ENCODE results near the gene DCAF15. TPM values are rescaled to one million over a fixed set of nuclear protein-coding genes. Genes with fewer than 3 reads are reported as not detected.

The DCAF15 gene
- total RNA-seq, 3 donors from 2014 or later (not counting 1 experiment from before 2014, with no cell fraction given) = 121 to 149 (median 124) TPM

GRCh38 chr19:13946414-13946813 is 5.9 kb upstream of the DCAF15 start:
- no peaks in the 10 kb centered on the region for H3K4me1 ChIP-seq (ENCODE audit: control insufficient read depth, insufficient read depth, low read length)
- Mint-ChIP-seq H3K4me3 (no peak overlapping the region), H3K27me3 (ENCODE audit: low read depth in 2 of 2) (no peaks in the 10 kb centered on the region), H3K36me3 (no peaks in the 10 kb centered on the region), H3K9me3 (no peaks in the 10 kb centered on the region), H3K27ac (no peak overlapping the region), H3K4me1 (no peaks in the 10 kb centered on the region)
- DNase-seq (no peak), ATAC-seq (no peak)
- no peaks in the 10 kb centered on the region for H3K36me3 ChIP-seq (ENCODE audit: control insufficient read depth, insufficient read depth, low read length)
- WGBS (ENCODE audit: insufficient coverage) = 95% methylated on average over 4 of the region's 4 CpGs
- H3K9me3 ChIP-seq (ENCODE audit: control insufficient read depth, insufficient read depth, low read length) = no peaks in the 10 kb centered on the region
- H3K27ac ChIP-seq (ENCODE audit: low read length) = no peak overlapping the region
- no peak overlapping the region for H3K4me3 ChIP-seq (ENCODE audit: low read length)
- TF ChIP-seq CTCF (IDR thresholded peaks at IDR 0.05) = no peak
- H3K27me3 ChIP-seq (ENCODE audit: control insufficient read depth, insufficient read depth, low read length) = no peaks in the 10 kb centered on the region
- intact Hi-C loops (cut with micrococcal nuclease) = no loop called here

GRCh38 chr19:13951043-13951442 is 1.3 kb upstream of the DCAF15 start:
- H3K9me3 ChIP-seq (ENCODE audit: control insufficient read depth, insufficient read depth, low read length) = no peaks in the 10 kb centered on the region
- ATAC-seq (no peak), DNase-seq (no peak)
- TF ChIP-seq CTCF (IDR thresholded peaks at IDR 0.05) = no peak
- peaks cover 11% of the 10 kb centered on the region for H3K36me3 ChIP-seq (ENCODE audit: control insufficient read depth, insufficient read depth, low read length)
- no peaks in the 10 kb centered on the region for H3K36me3 Mint-ChIP-seq
- no peak overlapping the region for H3K27ac Mint-ChIP-seq
- H3K27me3 Mint-ChIP-seq (ENCODE audit: low read depth in 2 of 2) = no peaks in the 10 kb centered on the region
- WGBS (ENCODE audit: insufficient coverage) = 86% methylated on average over 1 of the region's 2 CpGs
- peaks cover 7 to 27% of the 10 kb centered on the region in 2 donors for H3K4me1 Mint-ChIP-seq
- H3K27ac ChIP-seq (ENCODE audit: low read length) = no peak overlapping the region
- H3K9me3 Mint-ChIP-seq = no peaks in the 10 kb centered on the region
- intact Hi-C loops (cut with micrococcal nuclease) = loop anchor here (10.0 kb wide), 1 partner anchor 66 kb away; no protein-coding TSS in a partner anchor
- no peak overlapping the region for H3K4me3 ChIP-seq (ENCODE audit: low read length)
- no peak overlapping the region for H3K4me3 Mint-ChIP-seq
- H3K27me3 ChIP-seq (ENCODE audit: control insufficient read depth, insufficient read depth, low read length) = no peaks in the 10 kb centered on the region
- peaks cover 24% of the 10 kb centered on the region for H3K4me1 ChIP-seq (ENCODE audit: control insufficient read depth, insufficient read depth, low read length)

- H3K4me1 ChIP-seq (ENCODE audit: control insufficient read depth, insufficient read depth, low read length) = peaks cover 24% of the 10 kb centered on the region
- TF ChIP-seq CTCF (IDR thresholded peaks at IDR 0.05) = no peak
- H3K9me3 Mint-ChIP-seq = no peaks in the 10 kb centered on the region
- peaks cover 7 to 27% of the 10 kb centered on the region in 2 donors for H3K4me1 Mint-ChIP-seq
- no peaks in the 10 kb centered on the region for H3K27me3 ChIP-seq (ENCODE audit: control insufficient read depth, insufficient read depth, low read length)
- H3K4me3 Mint-ChIP-seq = peak overlapping the region; percentile 98
- WGBS (ENCODE audit: insufficient coverage) = 13% methylated on average over 20 of the region's 20 CpGs
- peak overlapping the region; percentile 95 to 97 for H3K27ac Mint-ChIP-seq
- no peaks in the 10 kb centered on the region for H3K27me3 Mint-ChIP-seq (ENCODE audit: low read depth in 2 of 2)
- H3K36me3 Mint-ChIP-seq = no peaks in the 10 kb centered on the region
- no peak for ATAC-seq
- H3K9me3 ChIP-seq (ENCODE audit: control insufficient read depth, insufficient read depth, low read length) = no peaks in the 10 kb centered on the region
- no peak for DNase-seq
- H3K27ac ChIP-seq (ENCODE audit: low read length) = peak overlapping the region; percentile 42
- peak overlapping the region; percentile 28 for H3K4me3 ChIP-seq (ENCODE audit: low read length)
- intact Hi-C loops (cut with micrococcal nuclease) = loop anchor here (1.0 to 10.0 kb wide), 5 partner anchors 35 to 81 kb away; partner anchors contain the start of genes BRME1, CC2D1A and RFX1
- peaks cover 19% of the 10 kb centered on the region for H3K36me3 ChIP-seq (ENCODE audit: control insufficient read depth, insufficient read depth, low read length)
Measured at GRCh38 chr19:13951799-13952153, 533 bp upstream of the DCAF15 start.

GRCh38 chr19:13952931-13953531 is 722 bp downstream of the DCAF15 start:
- Histone ChIP-seq H3K4me3 (ENCODE audit: low read length) (peak overlapping the region; percentile 54), H3K36me3 (ENCODE audit: control insufficient read depth, insufficient read depth, low read length) (peaks cover 28% of the 10 kb centered on the region), H3K27ac (ENCODE audit: low read length) (peak overlapping the region; percentile 31), H3K4me1 (ENCODE audit: control insufficient read depth, insufficient read depth, low read length) (peaks cover 24% of the 10 kb centered on the region), H3K27me3 (ENCODE audit: control insufficient read depth, insufficient read depth, low read length) (no peaks in the 10 kb centered on the region), H3K9me3 (ENCODE audit: control insufficient read depth, insufficient read depth, low read length) (no peaks in the 10 kb centered on the region)
- 9% methylated on average over 13 of the region's 13 CpGs for WGBS (ENCODE audit: insufficient coverage)
- TF ChIP-seq CTCF (IDR thresholded peaks at IDR 0.05) = no peak
- ATAC-seq (no peak), DNase-seq (peak in 1 of 2 donors; percentile 40)
- H3K9me3 Mint-ChIP-seq = no peaks in the 10 kb centered on the region
- H3K27me3 Mint-ChIP-seq (ENCODE audit: low read depth in 2 of 2) = no peaks in the 10 kb centered on the region
- intact Hi-C loops (cut with micrococcal nuclease) = loop anchor here (1.0 to 10.0 kb wide), 5 partner anchors 34 to 79 kb away; partner anchors contain the start of genes BRME1, CC2D1A and RFX1
- H3K4me3 Mint-ChIP-seq = peak overlapping the region; percentile 83
- peak overlapping the region; percentile 95 to 97 for H3K27ac Mint-ChIP-seq
- peaks cover 7 to 27% of the 10 kb centered on the region in 2 donors for H3K4me1 Mint-ChIP-seq
- H3K36me3 Mint-ChIP-seq = no peaks in the 10 kb centered on the region
